Activated CD4-positive, alpha-beta T cell treated with anti-CD3 and anti-CD28 coated beads, Interleukin-2, Interleukin-4, amounts not matched to agents 100 ng/mL and 50 ng/mL, durations not matched to agents 16 hours and 8 hours (primary cell): ENCODE data around the gene NEDD9.

Experiments
- DNase-seq: peaks from one replicate; pipeline ENCODE4 v3.0.0-alpha.2; 2020; ENCODE audit warnings: low spot score

The NEDD9 gene, protein sequence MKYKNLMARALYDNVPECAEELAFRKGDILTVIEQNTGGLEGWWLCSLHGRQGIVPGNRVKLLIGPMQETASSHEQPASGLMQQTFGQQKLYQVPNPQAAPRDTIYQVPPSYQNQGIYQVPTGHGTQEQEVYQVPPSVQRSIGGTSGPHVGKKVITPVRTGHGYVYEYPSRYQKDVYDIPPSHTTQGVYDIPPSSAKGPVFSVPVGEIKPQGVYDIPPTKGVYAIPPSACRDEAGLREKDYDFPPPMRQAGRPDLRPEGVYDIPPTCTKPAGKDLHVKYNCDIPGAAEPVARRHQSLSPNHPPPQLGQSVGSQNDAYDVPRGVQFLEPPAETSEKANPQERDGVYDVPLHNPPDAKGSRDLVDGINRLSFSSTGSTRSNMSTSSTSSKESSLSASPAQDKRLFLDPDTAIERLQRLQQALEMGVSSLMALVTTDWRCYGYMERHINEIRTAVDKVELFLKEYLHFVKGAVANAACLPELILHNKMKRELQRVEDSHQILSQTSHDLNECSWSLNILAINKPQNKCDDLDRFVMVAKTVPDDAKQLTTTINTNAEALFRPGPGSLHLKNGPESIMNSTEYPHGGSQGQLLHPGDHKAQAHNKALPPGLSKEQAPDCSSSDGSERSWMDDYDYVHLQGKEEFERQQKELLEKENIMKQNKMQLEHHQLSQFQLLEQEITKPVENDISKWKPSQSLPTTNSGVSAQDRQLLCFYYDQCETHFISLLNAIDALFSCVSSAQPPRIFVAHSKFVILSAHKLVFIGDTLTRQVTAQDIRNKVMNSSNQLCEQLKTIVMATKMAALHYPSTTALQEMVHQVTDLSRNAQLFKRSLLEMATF

GRCh38 chr6:11232193-11232769 is at the start of gene NEDD9:
NEDD9 (minus strand) TSS chr6:11232668; CDS start chr6:11232515, 153 bp downstream.
- peak; percentile 96 for DNase-seq

GRCh38 chr6:11282245-11282644 is 49.8 kb upstream of the NEDD9 start:
- no peak for DNase-seq

- DNase-seq: no peak
Observed at GRCh38 chr6:11280394-11280793, 47.9 kb upstream of the NEDD9 start.

GRCh38 chr6:11279284-11279689 is 46.8 kb upstream of the NEDD9 start:
- DNase-seq: no peak

- DNase-seq: peak; percentile 33
Observed at GRCh38 chr6:11278207-11278559, 45.7 kb upstream of the NEDD9 start.

DNA sequence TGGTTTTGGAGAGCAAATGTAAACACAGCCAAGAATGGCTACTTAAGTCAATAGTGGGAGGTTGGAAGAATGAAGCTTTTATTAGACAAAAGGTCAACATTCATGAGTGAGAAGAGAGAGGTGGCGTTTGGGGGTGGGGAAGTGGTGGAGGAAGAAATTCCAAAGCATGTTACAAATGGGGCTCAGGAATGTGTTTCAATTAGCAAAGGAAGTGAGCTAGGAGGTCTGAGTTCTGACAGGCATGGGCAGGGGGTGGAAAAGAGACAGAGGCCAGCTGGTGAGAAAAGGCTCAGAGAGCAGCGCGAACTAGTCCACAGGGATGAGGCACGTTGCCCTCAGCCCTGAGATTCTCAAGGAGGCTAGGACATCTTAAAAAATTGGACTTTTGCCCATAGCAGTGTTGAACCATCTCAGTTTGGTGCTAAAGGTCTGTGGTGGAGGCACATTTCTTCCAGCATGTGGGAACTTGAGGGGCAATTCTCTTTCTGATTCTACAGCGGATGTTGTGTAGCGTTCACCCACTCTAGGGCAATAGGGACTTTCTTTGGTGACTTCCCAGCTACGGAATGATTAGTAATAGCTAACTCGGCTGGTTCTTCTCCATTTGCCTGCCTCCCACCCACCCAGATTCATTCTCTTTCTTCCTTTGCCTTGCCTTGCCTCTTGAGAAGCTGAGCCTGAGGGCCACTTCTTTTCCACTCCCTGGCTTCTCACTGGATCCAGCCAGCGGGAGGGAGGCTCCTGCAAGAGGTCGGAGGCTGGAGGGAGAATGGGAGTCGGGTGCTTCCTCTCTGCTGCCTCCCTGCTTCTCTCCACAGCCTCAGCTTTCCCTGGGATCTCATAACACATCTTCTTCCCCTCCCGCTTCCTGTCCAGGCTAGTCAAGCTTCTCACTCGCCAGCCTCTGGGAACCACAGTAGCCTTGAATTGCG is 45.1 kb upstream of the NEDD9 start:
- DNase-seq: peak; percentile 50

- no peak for DNase-seq
Observed at GRCh38 chr6:11276911-11277274, 44.4 kb upstream of the NEDD9 start.

- DNase-seq: no peak
Observed at GRCh38 chr6:11276228-11276627, 43.8 kb upstream of the NEDD9 start.

DNA sequence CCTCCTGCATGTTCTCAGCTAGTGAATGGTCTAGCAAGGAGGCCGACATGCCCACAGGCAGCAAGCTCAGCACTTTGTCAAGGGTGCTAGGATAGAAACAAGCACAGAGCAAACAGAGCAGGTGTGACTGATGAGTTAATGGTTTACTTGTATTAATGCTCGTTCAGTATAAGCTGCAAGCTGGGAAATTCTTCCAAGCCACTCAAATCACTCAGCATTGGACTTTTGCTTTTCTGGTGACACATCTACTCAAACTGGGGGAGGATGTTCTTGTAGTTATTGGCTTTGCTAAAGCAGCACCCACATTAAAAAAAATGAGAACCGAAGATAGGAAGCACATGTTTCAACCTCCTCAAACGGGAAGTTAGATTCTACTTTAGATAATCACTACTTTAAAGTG is 43.1 kb upstream of the NEDD9 start:
- DNase-seq: peak; percentile 54

- DNase-seq: no peak
Observed at GRCh38 chr6:11273406-11274065, 41.1 kb upstream of the NEDD9 start.

- no peak for DNase-seq
Observed at GRCh38 chr6:11272491-11273192, 40.2 kb upstream of the NEDD9 start.

DNA sequence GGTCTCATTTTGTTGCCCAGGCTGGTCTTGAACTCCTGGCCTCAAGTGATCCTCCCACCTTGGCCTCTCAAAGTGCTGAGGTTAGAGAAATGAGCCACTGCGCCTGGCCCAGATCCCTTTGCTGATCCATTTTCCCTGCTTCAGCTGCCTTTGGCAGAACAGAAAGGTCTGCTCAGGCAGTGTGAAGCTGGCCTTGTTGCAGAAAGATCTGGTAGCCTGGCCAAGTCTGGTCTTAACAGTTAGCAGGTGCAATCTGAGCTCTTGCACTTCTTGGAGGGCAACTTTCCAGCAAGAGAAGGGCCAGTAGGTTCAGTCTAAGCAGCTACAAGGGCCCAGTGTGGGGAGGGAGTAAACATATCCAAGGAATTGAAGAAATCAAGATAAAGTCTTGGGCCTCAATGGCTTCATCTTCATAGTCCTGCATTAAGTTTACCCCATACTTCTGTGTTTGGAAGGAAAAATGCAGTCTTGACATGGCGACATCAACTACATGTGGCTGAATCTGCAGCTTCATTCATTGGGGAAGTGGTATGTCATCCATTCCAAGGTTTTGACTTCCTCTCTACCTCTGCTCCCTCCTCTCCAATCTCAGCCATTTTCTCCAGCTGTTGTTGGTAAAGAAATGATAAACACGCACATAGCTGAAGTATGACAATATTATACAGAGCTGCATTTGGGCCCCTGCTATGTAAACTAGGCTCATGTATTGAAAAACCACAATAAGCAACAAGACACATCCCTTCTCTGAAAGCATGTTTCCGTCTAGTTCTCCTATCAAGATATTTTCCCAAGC is 39.0 kb upstream of the NEDD9 start:
- DNase-seq: no peak

DNA sequence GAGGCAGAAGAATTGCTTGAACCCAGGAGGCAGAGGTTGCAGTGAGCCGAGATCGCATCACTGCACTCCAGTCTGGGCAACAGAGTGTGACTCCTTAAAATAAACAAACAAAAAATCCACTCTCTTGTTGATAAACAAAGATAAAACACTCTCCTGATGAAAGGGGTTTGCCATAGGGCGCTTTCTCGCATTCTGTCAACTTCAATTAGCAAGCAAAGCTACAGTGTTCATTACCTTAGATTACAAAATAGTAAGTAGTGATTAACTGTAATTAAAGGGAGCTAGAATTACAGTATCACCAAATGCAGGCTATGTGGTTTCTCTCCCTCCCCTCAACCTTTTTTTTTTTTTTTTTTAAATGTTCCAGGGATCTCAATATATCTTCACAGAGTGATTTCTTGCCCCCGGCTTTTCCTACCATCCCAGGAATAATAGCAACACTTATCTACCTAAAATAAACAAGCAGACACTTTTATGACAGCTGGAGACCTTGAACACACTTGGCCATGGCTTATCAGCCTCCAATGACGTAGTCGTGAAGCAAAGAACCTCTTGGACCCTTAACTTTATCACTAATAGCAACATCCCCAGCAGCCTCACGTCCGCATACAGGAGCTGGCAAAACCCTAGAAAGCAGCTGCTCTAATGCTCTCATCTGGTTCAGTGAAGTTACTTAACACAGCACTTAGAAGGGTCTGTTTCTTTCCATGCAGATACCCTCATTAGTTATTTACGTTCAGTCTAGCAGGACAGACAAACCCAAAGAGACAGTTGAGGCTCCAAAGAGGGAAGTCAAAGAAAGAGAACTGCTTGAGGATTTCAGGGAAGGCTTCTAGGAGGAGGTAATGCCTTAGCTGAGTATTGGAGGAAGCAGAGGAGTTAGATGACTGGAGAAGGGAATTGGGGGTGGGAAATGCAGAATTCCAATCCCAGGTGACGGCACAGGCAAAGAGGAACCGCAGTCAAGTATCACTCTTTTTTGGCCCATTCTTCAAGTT is 37.9 kb upstream of the NEDD9 start:
- DNase-seq: no peak

- no peak for DNase-seq
Observed at GRCh38 chr6:11268978-11269377, 36.5 kb upstream of the NEDD9 start.

DNA sequence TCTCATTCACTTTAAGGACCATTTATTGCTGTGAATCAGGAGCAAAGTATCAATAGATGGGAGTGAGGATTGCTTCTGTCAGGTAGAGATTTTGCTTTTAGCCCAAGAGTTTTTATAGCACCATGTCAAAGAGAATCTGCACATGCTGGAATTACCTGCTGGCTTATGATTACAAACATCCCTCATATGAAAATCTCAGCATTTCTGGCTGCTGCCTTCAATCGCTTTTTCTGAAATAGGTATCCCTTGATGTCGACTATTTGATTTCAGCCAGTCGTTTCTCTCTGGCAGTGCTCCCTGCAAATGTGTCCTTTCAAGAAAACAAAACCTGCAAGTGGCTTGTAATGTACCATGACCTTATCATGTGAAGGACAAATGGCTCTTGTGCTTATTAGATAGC is 34.5 kb upstream of the NEDD9 start:
- DNase-seq: no peak

GRCh38 chr6:11265932-11266331 is 33.5 kb upstream of the NEDD9 start:
- DNase-seq: no peak

DNA sequence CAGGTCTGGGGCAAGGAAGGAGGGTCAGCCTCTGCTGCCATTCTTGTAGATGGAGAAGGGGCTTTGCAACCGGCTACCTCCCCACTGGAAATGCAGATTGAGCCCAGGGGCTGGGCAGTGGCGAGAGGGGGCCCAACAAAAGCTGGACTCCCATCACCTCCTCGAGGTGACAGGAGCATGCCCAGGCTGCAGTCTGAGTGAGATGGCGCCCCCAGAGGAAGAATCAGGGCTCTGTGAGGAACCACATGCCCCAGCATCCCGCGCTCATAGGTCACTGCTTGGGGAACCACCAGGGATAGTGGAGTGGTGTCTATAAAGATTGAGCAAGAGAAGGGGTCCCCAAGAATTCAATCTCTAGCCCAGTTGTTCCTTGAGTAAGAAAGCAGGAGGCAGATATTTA is 31.6 kb upstream of the NEDD9 start:
- no peak for DNase-seq

DNA sequence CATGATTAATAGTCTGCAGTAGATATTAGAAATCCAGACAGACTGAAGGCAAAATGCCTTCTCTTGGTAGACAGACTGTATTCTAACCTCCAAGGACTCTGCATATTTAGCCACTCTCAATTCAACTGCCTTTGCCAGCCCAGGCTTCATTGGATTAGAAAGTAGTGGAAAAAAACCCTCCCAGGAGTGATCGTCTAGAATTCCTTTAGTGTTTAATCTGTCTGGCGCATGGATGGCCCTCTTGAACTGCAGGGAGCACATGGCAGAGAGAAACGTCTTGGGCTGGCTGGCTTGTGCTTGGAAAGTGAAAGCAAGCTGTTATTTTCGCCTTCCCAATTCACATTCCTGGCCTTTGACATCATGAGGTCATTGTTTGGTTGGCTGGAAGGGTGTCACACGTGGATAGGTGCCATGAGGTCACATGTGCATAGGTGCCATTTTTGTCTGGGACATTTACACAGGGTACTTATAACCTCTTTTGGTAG is 30.9 kb upstream of the NEDD9 start:
- DNase-seq: no peak
